OCI-LY7 (cell line): Measurements from ENCODE around the gene C15orf62. TPM values are rescaled to one million over a fixed set of nuclear protein-coding genes. Genes with fewer than 3 reads are reported as not detected.
A peak's percentile ranks its signal among the peaks of the same experiment; 100 is the strongest.

Experiments
- BruUV-seq: library from RNA; stranded (reverse); fragments of 400-500 nt; replicated peaks from 2 replicates; lab custom pipeline; 2021; lab: Mats Ljungman, UMichigan
- CTCF ChIA-PET: fragments of 300-600 bp; sonication (Branson Sonifier 250); formaldehyde crosslinking; loops from one replicate; lab custom pipeline; 2022; ENCODE audit warnings: antibody characterized with exemption; ENCODE audit not compliant: unreplicated experiment; lab: Charles Lee
- POLR2A ChIA-PET: fragments of 300-600 bp; sonication (Branson Sonifier 250); formaldehyde crosslinking; loops from one replicate; lab custom pipeline; 2022; ENCODE audit warnings: antibody characterized with exemption; lab: Charles Lee
- DNase-seq: peaks from one replicate; pipeline ENCODE4 v3.0.0-alpha.2; 2015; ENCODE audit warnings: low spot score
- H2AFZ ChIP-seq: fragments of 200-600 bp; sonication (generic), shearing (Covaris generic); 2 replicates; pipeline ENCODE4 v1.6.1; 2014; ENCODE audit warnings: mild to moderate bottlenecking, antibody characterized with exemption, low read length, moderate library complexity
- H3K27ac ChIP-seq: fragments of 200-600 bp; sonication (generic); 2 replicates; pipeline ENCODE4 v1.5.1; 2014; ENCODE audit warnings: mixed run types, low read depth, mild to moderate bottlenecking, moderate library complexity, low read length, inconsistent platforms; ENCODE audit not compliant: poor library complexity, severe bottlenecking
- H3K36me3 ChIP-seq: fragments of 200-600 bp; sonication (generic); 2 replicates; pipeline ENCODE4 v1.6.1; 2014; ENCODE audit warnings: mild to moderate bottlenecking, antibody characterized with exemption, low read length, moderate library complexity, mixed read lengths; ENCODE audit not compliant: insufficient read depth
- H3K4me1 ChIP-seq: fragments of 200-600 bp; sonication (generic); 2 replicates; pipeline ENCODE4 v1.5.1; 2014; ENCODE audit warnings: mild to moderate bottlenecking, low read length; ENCODE audit not compliant: insufficient read depth, poor library complexity, severe bottlenecking
- H3K4me2 ChIP-seq: fragments of 200-600 bp; sonication (generic); 2 replicates; pipeline ENCODE4 v1.6.1; 2014; ENCODE audit warnings: mild to moderate bottlenecking, low read length
- H3K4me3 ChIP-seq: fragments of 200-600 bp; sonication (generic); 2 replicates; pipeline ENCODE4 v1.5.1; 2014; ENCODE audit warnings: mild to moderate bottlenecking, low read depth, low read length; ENCODE audit not compliant: poor library complexity, severe bottlenecking
- H3K79me2 ChIP-seq: fragments of 200-600 bp; sonication (generic); 2 replicates; pipeline ENCODE4 v1.6.1; 2016; ENCODE audit warnings: low read depth, mild to moderate bottlenecking, low read length, moderate library complexity, mixed read lengths; ENCODE audit not compliant: insufficient read depth
- H3K9me2 ChIP-seq: fragments of 200-600 bp; sonication (generic); 2 replicates; pipeline ENCODE4 v1.6.1; 2016; ENCODE audit warnings: mild to moderate bottlenecking, low read length, mixed read lengths; ENCODE audit not compliant: insufficient read depth
- H3K9me3 ChIP-seq: fragments of 200-600 bp; sonication (generic); 2 replicates; pipeline ENCODE4 v1.6.1; 2014; ENCODE audit warnings: mild to moderate bottlenecking, mixed run types, low read length, mixed read lengths
- H4K20me1 ChIP-seq: fragments of 200-600 bp; sonication (generic); 2 replicates; pipeline ENCODE4 v1.6.1; 2014; ENCODE audit warnings: mild to moderate bottlenecking, antibody characterized with exemption, low read length, moderate library complexity, mixed read lengths; ENCODE audit not compliant: insufficient read depth
- EZH2phosphoT487 ChIP-seq: fragments of 200-600 bp; sonication (generic); IDR thresholded peaks from 2 replicates; pipeline ENCODE4 v1.6.1; 2018; ENCODE audit warnings: low read depth, borderline replicate concordance, mild to moderate bottlenecking, mixed run types, antibody characterized with exemption, low read length, moderate library complexity, mixed read lengths
- intact Hi-C: fragments of 100-400 bp; cut with micrococcal nuclease; formaldehyde crosslinking; loops from one replicate; pipeline ENCODE4 v1.10.0; 2022; ENCODE audit not compliant: unreplicated experiment
- total RNA-seq, 2 experiments: library from RNA; depleted of rRNA in 1 of 2; stranded (reverse); fragments of >200 nt in 1 of 2; shearing (Covaris generic) in 1 of 2; gene quantifications; 2 replicates each; pipeline ENCODE4 v1.2.3, GENCODE V29; 2014 to 2022
- TF ChIP-seq, protein P1 (sequence below): fragments of 200-600 bp; sonication (generic); conservative IDR thresholded peaks from 2 replicates; pipeline ENCODE4 v1.5.1; 2014; ENCODE audit warnings: mild to moderate bottlenecking, antibody characterized with exemption, low read length, moderate library complexity, mixed read lengths

C15orf62 gene
- total RNA-seq, 2 experiments from 2014 or later, result 2.7 to 4.7 TPM

- peak; percentile 24 for DNase-seq
- no TSS peak for BruUV-seq
- ChIA-PET CTCF (no interaction called here), POLR2A (interaction anchor here (0.7 kb wide), 1 partner anchor 23 kb away, joined by 3 read pairs; no protein-coding TSS in a partner anchor)
- peak overlapping the region; percentile 85 for H3K4me3 ChIP-seq
- peak overlapping the region; percentile 95 for H3K4me2 ChIP-seq
- no peaks in the 10 kb centered on the region for H4K20me1 ChIP-seq
- H3K9me2 ChIP-seq, result no peaks in the 10 kb centered on the region
- peaks cover 34% of the 10 kb centered on the region for H3K36me3 ChIP-seq
- H2AFZ ChIP-seq, result no peak overlapping the region
- TF ChIP-seq, protein P1, sequence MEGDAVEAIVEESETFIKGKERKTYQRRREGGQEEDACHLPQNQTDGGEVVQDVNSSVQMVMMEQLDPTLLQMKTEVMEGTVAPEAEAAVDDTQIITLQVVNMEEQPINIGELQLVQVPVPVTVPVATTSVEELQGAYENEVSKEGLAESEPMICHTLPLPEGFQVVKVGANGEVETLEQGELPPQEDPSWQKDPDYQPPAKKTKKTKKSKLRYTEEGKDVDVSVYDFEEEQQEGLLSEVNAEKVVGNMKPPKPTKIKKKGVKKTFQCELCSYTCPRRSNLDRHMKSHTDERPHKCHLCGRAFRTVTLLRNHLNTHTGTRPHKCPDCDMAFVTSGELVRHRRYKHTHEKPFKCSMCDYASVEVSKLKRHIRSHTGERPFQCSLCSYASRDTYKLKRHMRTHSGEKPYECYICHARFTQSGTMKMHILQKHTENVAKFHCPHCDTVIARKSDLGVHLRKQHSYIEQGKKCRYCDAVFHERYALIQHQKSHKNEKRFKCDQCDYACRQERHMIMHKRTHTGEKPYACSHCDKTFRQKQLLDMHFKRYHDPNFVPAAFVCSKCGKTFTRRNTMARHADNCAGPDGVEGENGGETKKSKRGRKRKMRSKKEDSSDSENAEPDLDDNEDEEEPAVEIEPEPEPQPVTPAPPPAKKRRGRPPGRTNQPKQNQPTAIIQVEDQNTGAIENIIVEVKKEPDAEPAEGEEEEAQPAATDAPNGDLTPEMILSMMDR, result no peak
- TF ChIP-seq EZH2phosphoT487, result no peak
- no peak overlapping the region for H3K27ac ChIP-seq
- intact Hi-C loops, result loop anchor here (2.0 kb wide), 2 partner anchors 28 to 52 kb away; partner anchors contain the start of genes DNAJC17 and ZFYVE19
- no peaks in the 10 kb centered on the region for H3K9me3 ChIP-seq
- peaks cover 46% of the 10 kb centered on the region for H3K4me1 ChIP-seq
- H3K79me2 ChIP-seq, result peaks cover 29% of the 10 kb centered on the region
Measured at GRCh38 chr15:40754574-40754882, 15.3 kb upstream of the C15orf62 start.

- TSS peak; percentile 100 for BruUV-seq
- TF ChIP-seq EZH2phosphoT487, result no peak
- TF ChIP-seq, protein P1, result no peak
Measured at GRCh38 chr15:40754883-40755811, 14.6 kb upstream of the C15orf62 start, which contains the start of gene RMDN3. Gene RMDN3 (minus strand): TSS chr15:40755254. CDS start chr15:40754783, 471 bp downstream.

More at GRCh38 chr15:40754883-40755811, 14.6 kb upstream of the C15orf62 start, which contains the start of gene RMDN3:
- no peaks in the 10 kb centered on the region for H4K20me1 ChIP-seq
- intact Hi-C loops, result loop anchor here (1.0 to 2.0 kb wide), 4 partner anchors 9 to 52 kb away; partner anchors contain the start of genes C15orf62, DNAJC17, GCHFR and ZFYVE19
- ChIA-PET POLR2A (interaction anchor here (2.9 kb wide), 1 partner anchor 10 kb away, joined by 8 read pairs; no protein-coding TSS in a partner anchor), CTCF (no interaction called here)
- H3K9me2 ChIP-seq, result no peaks in the 10 kb centered on the region
- DNase-seq, result peak; percentile 97
- peaks cover 30% of the 10 kb centered on the region for H3K36me3 ChIP-seq
- H3K4me3 ChIP-seq, result peak within 1 kb of the TSS; percentile 85
- peak within 1 kb of the TSS; percentile 95 for H3K4me2 ChIP-seq
- H3K79me2 ChIP-seq, result peaks cover 29% of the 10 kb centered on the region
- H3K4me1 ChIP-seq, result peaks cover 52% of the 10 kb centered on the region
- H2AFZ ChIP-seq, result peak within 1 kb of the TSS; percentile 67
- peak within 1 kb of the TSS; percentile 90 for H3K27ac ChIP-seq
- H3K9me3 ChIP-seq, result no peaks in the 10 kb centered on the region
